Lower leg skin (tissue), 3 donors: ENCODE data around the gene IRX4.

ENCODE experiments used
- POLR2A ChIP-seq, 2 donors: fragments of 450-650 bp; IDR thresholded peaks; one replicate each; pipeline ENCODE4 v1.6.1; 2016 to 2017; ENCODE audit warnings: antibody characterized with exemption in 2 of 2, mild to moderate bottlenecking in 1 of 2, moderate library complexity in 1 of 2
- TF ChIP-seq, protein P1 (sequence below), 3 donors: fragments of 450-650 bp; IDR thresholded peaks; one replicate each; pipeline ENCODE4 v1.5.1; 2016; ENCODE audit warnings: antibody characterized with exemption in 3 of 3, mild to moderate bottlenecking in 3 of 3, moderate library complexity in 2 of 3

DNA sequence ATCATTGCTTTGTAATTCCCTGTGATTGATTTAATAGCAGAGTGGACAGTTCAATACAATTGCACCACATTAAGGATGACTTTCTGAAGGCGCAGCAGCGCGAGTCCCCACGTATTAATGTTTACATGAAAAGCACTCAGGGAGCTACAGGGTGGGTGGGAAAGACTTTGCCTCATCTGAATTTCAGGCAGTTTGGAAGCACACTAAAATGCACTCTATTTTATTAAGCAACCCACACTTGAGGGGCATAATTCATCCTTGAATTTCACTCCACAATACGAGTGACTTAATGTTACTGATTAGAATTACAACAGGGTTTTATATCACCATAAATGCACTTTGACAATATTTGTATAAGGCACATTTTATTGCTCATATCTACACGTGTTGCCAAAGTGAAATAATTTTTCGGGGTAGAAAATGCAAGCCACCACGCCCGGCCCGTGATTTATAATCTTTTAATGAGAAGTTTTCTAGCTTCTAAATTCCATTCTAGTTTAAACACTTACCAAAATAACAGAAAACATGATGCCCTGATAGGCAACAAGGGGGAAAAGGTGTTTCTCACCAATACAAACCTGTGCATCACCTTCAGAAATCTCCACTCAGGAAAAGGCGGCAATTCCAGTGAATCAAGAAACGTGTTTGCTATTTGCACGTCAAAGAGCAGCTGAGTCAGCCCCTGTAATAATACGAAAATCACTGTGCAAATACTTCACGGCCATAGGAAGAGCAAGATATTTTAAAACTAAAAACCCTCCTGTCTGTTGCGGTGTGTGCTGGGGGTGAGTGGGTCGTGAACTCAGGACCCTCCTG is 40.5 kb downstream of the IRX4 start:
- TF ChIP-seq, protein P1, sequence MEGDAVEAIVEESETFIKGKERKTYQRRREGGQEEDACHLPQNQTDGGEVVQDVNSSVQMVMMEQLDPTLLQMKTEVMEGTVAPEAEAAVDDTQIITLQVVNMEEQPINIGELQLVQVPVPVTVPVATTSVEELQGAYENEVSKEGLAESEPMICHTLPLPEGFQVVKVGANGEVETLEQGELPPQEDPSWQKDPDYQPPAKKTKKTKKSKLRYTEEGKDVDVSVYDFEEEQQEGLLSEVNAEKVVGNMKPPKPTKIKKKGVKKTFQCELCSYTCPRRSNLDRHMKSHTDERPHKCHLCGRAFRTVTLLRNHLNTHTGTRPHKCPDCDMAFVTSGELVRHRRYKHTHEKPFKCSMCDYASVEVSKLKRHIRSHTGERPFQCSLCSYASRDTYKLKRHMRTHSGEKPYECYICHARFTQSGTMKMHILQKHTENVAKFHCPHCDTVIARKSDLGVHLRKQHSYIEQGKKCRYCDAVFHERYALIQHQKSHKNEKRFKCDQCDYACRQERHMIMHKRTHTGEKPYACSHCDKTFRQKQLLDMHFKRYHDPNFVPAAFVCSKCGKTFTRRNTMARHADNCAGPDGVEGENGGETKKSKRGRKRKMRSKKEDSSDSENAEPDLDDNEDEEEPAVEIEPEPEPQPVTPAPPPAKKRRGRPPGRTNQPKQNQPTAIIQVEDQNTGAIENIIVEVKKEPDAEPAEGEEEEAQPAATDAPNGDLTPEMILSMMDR (IDR thresholded peaks at IDR 0.05) = no peak
- TF ChIP-seq POLR2A (IDR thresholded peaks at IDR 0.05) = no peak
